Adrenal gland (tissue), 5 donors: ENCODE results near the gene NCR2.

Experiments used
- POLR2A ChIP-seq, 2 donors: fragments of 450-650 bp; IDR thresholded peaks; one replicate each; pipeline ENCODE4 v1.6.1; 2017; ENCODE audit warnings: antibody characterized with exemption in 2 of 2, mild to moderate bottlenecking in 2 of 2, moderate library complexity in 1 of 2
- TF ChIP-seq, protein P1 (sequence below), 6 experiments: fragments of 450-650 bp in 4 of 6; fragments of 200-600 bp in 2 of 6; sonication (generic) in 1 of 6; IDR thresholded peaks; 1 replicate in 5 of 6; 2 replicates in 1 of 6; pipeline versions ENCODE4 v1.5.1 to v1.8.0; 2016 to 2021; ENCODE audit warnings: antibody characterized with exemption in 6 of 6, mild to moderate bottlenecking in 2 of 6, moderate library complexity in 1 of 6
- donor health status: DM: no; HTN: no; CAD: no.

DNA sequence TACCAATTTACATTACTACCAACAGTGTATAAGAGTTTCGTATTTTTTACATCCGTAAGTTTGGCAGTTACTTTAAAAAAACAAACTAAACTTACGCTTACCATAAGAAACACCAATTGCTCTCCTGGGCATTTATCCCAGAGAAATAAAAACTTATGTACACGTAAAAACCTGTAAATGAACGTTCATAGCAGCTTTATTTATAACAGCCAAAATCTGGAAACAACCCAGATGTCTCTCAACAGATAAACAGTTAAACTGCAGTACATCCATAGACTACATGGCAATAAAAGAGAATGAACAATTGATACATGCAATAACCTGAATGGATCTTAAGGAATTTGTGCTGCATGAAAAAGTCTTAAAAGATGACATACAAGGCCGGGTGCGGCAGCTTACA is 30.7 kb downstream of the NCR2 start:
- TF ChIP-seq, protein P1, sequence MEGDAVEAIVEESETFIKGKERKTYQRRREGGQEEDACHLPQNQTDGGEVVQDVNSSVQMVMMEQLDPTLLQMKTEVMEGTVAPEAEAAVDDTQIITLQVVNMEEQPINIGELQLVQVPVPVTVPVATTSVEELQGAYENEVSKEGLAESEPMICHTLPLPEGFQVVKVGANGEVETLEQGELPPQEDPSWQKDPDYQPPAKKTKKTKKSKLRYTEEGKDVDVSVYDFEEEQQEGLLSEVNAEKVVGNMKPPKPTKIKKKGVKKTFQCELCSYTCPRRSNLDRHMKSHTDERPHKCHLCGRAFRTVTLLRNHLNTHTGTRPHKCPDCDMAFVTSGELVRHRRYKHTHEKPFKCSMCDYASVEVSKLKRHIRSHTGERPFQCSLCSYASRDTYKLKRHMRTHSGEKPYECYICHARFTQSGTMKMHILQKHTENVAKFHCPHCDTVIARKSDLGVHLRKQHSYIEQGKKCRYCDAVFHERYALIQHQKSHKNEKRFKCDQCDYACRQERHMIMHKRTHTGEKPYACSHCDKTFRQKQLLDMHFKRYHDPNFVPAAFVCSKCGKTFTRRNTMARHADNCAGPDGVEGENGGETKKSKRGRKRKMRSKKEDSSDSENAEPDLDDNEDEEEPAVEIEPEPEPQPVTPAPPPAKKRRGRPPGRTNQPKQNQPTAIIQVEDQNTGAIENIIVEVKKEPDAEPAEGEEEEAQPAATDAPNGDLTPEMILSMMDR (IDR thresholded peaks at IDR 0.05) = no peak
- no peak for TF ChIP-seq POLR2A (IDR thresholded peaks at IDR 0.05)
